ENCODE measurements around the gene KRTAP1-1. TPM values are rescaled to one million over a fixed set of nuclear protein-coding genes. Genes with fewer than 3 reads are reported as not detected.
"Not testable (repeated sequence)": the region's sequence is repeated elsewhere in the genome, so short reads cannot be mapped to it uniquely, and the experiment has no call there.

KRTAP1-1 gene
- polyA plus RNA-seq, 3 donors: not detected

DNA sequence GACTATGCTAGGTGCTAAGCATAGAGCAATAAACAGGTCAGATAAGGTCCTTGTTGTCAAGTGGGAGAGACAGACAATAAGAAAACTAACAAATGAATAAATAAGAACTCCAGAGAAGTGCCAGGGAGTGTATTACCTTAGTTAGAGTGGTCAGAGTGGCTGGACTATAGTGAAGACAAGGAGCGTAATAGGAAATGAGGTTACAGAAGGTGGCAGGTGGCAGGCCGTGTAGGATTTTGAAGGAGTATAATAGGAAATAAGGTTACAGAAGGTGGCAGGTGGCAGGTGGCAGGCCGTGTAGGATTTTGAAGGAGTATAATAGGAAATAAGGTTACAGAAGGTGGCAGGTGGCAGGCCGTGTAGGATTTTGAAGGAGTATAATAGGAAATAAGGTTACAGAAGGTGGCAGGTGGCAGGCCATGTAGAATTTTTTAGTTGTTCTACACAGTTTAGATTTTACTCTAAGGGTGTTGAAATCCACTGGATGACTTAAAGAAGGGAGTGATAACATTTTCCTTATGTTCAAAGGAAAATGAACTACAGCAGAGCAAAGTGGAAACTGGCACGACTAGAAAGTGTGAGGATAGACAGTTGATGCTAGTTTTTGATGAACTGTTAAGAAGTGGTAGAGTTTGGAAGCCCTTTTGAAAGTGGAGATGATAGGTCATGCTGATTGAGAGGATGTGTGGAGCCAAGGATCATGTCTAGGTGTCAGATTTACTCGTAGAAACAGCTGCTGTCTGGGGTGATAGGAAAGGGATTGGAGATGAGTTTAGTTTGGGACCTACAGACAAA is 28.7 kb downstream of the KRTAP1-1 start:
- no peak for DNase-seq

DNA sequence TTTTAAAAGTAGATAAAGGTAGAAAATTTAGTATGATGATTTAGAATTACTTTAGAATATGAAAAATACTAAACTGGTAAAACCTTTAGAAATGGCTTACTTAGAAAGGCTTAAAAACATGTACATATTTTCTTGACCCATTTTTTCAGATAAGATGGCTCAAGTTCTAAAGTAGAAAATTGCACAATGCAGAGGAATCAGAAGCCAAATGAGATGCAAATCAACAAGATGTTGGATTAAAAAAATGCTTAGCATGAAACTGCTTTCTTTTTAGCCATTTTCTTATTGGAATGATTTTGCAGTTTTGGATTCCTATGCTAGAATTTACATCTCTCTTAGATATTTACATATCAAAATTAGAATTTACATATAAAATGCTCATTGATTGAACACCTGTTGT is 30.8 kb downstream of the KRTAP1-1 start:
- DNase-seq: no peak

DNA sequence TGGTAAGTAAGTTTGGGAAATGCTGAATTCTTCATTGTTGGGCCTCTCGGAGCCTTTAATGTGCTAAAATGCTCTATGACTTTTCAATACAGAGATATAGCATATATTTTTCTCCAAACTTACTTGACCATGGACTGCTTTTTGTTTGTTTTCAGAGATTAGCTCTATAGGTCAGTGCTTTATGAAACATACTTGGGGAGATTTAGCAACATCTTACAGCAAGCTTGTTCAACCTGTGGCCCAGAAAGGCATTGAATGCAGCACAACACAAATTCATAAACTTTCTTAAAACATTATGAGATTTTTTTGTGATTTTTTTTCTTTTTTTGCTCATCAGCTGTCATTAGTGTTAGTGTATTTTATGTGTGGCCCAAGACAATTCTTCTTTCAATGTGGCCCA is 31.3 kb downstream of the KRTAP1-1 start:
- no peak for DNase-seq

DNA sequence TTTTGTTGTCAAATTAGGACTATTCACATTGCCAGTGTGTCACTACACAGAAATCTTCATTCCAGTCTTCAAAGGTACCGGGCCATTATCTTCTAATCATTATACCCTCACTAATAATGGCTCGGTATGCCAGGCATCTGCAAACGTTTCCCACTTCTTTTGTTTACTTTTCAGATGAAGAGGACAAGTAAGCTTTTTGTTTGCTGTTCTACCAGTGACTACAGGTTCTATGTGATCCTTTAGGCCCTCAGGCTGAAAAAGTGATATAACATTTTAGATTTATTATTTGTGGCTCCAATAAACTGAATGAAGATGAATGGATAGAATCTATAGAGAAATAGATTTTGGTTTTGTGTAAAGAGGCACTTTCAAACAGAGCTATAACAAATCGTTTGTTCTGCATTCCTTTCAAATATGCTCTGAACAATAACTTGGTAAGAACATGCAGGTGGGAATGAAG is 31.9 kb downstream of the KRTAP1-1 start:
- no peak for DNase-seq

DNA sequence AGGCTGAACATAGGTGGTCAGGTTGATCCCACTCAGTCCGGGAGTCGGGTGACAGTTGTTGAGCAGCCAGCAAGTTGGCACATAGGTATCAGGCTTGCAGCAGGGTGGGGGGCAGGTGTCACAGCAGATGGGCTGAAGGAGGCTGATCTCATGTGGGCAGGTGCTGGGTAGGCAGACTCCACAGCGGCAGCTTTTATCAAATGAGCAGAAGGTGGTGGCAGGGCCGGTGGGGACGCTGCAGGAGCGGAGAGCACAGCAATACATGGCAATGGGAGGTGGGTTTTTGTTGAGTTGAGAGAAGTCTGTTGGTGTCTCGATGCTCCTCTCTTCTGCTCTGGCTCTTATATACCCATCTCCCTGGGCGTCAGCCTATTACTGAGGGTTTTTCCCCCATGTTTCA is 32.4 kb downstream of the KRTAP1-1 start, which contains the start of gene KRTAP3-1:
KRTAP3-1 (minus strand) TSS at position 318 of the 400 bp plus-strand sequence; CDS start at position 264, 54 bp downstream.
- no peak for DNase-seq

DNA sequence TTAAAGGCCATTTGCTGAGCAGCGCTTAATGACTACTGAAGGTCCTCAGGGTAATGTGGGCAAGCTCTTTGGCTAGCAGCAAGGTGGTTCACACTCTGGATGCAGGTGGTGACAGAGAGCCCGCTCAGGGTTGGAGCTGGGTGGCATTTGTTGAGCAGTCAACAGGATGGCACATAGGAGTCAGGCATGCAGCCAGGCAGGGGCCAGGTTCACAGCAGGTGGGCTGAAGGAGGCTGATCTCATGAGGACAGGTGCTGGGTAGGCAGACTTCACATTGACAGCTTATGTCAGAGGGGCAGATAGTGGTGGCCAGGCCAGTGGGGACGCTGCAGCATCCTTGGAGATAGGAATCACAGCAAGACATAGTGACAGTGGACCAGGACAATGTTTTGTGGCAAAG is 36.9 kb downstream of the KRTAP1-1 start:
- no peak for DNase-seq

DNA sequence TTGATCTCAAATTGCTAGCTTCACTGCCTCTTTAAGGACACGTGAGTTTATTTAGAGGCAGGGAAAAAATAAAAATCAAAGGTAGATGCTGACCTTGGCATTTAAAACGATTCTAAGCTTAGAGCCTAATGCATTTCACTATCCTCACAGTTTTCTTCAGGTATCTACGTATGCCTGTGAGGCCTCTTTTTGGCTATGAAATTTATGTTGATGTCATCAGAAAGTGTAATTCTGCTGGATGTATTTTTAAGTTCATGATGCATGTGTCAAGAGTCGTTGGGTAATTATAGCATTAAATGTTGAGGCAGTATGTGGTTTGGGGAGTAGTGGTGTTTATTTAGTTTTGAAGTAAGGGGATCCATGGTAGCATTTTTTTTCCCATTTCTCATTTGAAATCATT is 37.3 kb downstream of the KRTAP1-1 start:
- DNase-seq: no peak

DNA sequence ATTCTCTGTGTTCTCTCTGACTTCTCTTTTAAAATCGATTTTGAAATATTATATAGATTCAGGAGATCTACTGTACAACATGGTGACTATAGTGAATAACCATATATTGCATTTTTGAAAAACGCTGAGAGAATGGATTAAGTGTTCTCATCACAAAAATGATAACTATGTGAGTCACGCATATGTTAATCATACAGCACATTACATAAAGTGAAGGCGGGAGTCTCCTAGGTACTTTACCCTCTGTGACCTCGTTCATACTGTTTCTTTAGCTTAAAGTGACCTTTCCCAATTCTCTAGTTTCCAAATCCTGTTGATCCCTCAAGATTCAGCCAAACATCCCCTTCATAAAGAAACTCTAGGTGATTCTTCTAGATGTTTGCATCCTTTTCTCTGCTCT is 38.4 kb downstream of the KRTAP1-1 start:
- no peak for DNase-seq

DNA sequence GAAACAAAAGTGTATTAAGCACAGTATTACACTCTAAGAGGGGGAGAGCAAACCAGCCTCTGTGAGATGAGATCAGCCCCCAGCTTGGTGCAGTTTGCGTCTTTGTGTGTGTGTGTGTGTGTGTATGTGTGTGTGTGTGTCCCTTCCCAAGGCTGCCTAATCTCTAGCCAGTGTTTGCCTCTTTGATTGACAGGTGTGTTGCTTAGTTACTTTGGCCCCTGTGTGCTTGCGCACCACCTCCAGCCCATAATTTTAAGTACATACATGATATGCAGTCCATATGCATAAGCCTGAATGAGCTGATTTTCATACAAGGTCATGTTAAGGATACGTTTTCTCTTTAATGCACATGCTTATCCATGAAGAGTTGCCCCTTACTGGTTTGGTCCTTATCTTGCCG is 39.5 kb downstream of the KRTAP1-1 start:
- no peak for DNase-seq

DNA sequence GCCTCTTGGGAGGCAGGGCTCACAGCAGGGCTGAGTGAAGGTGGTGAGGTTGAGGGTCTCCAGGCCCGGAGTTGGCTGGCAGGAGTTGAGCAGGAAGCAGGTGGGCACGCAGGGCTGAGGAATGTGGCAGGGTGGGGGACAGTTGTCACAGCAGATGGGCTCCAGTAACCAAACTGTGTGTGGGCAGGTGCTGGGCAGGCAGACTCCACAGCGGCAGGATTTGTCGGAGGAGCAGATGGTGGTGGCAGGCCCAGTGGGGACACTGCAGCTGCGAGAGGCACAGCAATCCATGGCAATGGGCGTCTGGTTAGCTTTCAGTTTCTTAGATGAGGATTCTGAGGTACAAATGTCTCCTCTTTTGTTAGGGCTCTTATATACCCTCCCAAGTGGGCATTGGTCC is 41.7 kb downstream of the KRTAP1-1 start, which contains the start of gene KRTAP3-2:
KRTAP3-2 (minus strand) TSS at position 344 of the 400 bp plus-strand sequence; CDS start at position 291, 53 bp downstream.
- DNase-seq: not testable (repeated sequence)

DNA sequence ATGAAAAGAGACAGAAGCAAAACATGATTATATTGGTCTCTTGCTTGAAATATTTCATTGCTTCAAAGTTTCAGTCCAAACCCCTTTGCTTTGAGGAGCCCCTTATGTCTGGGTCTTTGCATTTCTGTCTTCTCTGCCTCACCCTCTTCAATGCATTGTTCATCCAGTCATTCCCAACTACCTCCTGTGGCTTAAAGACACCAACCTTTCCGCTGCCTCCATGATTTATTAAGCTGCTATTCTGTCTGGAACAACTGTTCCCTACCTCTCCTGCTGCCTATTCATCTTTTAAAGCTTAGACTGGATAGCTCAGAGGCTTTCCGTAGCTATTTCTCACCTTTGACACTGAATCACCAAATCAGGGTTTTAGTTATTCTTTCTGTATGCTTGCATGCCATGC is 43.9 kb downstream of the KRTAP1-1 start:
- DNase-seq: no peak

DNA sequence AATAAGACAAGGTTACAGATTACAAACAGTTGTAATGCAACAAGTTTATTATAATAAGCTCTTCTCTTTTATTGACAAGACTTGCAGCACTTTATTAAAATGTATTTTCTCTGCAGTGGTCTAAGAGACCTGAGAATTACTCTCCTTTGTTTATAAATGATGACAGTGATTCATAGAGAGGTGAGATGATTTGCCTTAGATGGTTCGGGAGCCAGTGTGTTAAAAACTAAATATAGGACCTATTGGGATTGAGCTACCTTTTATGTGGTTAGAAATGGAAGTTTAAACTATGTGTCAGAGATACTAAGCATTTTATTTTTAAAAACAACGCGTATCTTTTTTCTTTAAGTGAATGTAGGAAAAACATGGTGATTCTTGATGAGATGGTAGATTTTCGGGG is 44.4 kb downstream of the KRTAP1-1 start:
- no peak for DNase-seq

DNA sequence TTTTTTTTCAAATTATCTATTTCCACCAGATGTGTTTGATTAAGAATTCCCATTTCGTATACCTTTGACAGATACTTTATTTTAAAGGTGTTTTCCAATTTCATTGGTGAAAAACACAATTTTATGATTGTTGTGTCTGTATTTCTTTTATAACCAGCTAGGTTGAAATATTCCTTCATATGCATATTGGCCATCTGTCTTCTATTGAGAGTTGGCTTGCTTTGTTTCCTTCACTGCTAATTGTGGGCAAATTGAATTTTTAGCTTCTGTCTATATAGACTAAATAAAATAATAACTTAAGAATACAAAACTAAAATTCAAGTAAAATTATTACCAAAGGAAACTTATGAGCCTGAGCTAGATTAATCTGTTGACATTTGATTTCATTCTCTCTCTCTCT is 46.1 kb downstream of the KRTAP1-1 start:
- DNase-seq: no peak

DNA sequence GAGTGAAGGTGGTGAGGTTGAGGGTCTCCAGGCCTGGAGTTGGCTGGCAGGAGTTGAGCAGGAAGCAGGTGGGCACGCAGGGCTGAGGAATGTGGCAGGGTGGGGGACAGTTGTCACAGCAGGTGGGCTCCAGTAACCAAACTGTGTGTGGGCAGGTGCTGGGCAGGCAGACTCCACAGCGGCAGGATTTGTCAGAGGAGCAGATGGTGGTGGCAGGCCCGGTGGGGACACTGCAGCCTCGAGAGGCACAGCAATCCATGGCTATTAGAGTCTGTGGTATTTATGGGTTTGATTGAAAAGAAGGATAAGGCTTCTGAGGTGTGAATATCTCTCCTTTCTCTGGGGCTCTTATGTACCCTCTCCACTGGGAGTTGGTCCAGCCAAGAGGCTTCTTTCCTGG is 47.4 kb downstream of the KRTAP1-1 start, which contains the start of gene KRTAP3-3:
KRTAP3-3 (minus strand) TSS at position 326 of the 400 bp plus-strand sequence; CDS start at position 259, 67 bp downstream.
- no peak for DNase-seq

DNA sequence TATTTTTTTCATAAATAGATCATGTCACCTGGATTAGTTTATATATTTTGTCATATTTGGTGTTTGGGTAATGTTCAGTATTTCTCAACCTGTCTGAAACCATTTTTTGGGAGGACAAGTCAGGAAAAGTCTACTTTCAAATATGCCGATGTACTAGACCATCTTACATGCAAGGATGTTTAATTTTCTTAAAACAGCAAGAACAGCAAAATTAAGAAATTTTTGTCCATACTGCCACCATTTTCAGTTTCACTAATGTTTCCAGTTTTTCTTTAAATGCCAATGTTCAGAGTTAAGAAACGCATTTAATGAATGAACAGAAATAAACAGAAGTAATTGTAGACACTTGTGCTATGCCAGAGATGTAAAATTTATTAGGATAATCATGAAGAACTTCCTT is 48.2 kb downstream of the KRTAP1-1 start:
- DNase-seq: no peak

DNA sequence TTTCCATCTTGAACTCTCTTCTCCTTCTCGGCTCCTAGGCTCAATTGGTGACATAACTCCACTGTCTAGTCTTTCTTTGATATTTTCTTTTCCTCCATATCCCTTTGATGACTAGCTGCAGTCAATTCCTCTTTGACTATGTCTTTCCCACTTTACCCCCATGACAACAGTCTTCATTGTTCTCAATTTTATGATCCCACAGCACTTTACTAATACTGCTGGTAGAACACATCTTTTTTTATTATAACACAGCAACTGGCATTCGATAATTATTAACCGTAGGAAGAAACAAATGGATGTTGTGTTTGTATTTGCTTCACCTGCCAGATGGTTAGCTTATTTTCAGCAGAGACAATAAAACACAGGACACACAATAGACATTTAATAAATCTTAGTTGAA is 48.6 kb downstream of the KRTAP1-1 start:
- no peak for DNase-seq

Other genes with a start within 250 kb of the KRTAP1-1 start
- not detected for gene KRT28, start 241.5 kb downstream of the KRTAP1-1 start, polyA plus RNA-seq (ENCODE audit: insufficient read length in 3 of 3)
- 10 to 100 TPM; 41.9 to 48.9 (median 45.9) TPM for gene KRT10, start 218.8 kb downstream of the KRTAP1-1 start, polyA plus RNA-seq (ENCODE audit: insufficient read length in 3 of 3)
- gene KRT12, start 174.2 kb downstream of the KRTAP1-1 start, polyA plus RNA-seq (ENCODE audit: insufficient read length in 3 of 3): under 1 TPM in 2 of 3 donors, not detected in 1; 0.19 to 0.36 TPM
- gene KRT20, start 156.2 kb downstream of the KRTAP1-1 start, polyA plus RNA-seq (ENCODE audit: insufficient read length in 3 of 3): under 1 TPM; 0.17 to 0.80 (median 0.36) TPM
- gene KRT23, start 103.8 kb downstream of the KRTAP1-1 start, polyA plus RNA-seq (ENCODE audit: insufficient read length in 3 of 3): under 1 TPM; 0.71 to 1.00 (median 0.91) TPM
- gene KRT39, start 74.5 kb downstream of the KRTAP1-1 start, polyA plus RNA-seq (ENCODE audit: insufficient read length in 3 of 3): not detected
- under 1 TPM in 1 of 3 donors, not detected in 2; 0.12 TPM for gene KRT40, start 57.1 kb downstream of the KRTAP1-1 start, polyA plus RNA-seq (ENCODE audit: insufficient read length in 3 of 3)
- gene KRTAP3-3, start 47.3 kb downstream of the KRTAP1-1 start, polyA plus RNA-seq (ENCODE audit: insufficient read length in 3 of 3): not detected
- not detected for gene KRTAP3-2, start 41.5 kb downstream of the KRTAP1-1 start, polyA plus RNA-seq (ENCODE audit: insufficient read length in 3 of 3)
- not detected for gene KRTAP3-1, start 32.3 kb downstream of the KRTAP1-1 start, polyA plus RNA-seq (ENCODE audit: insufficient read length in 3 of 3)
- not detected for gene KRTAP1-5, start 14.2 kb downstream of the KRTAP1-1 start, polyA plus RNA-seq (ENCODE audit: insufficient read length in 3 of 3)
- gene KRTAP1-4, start 11.3 kb downstream of the KRTAP1-1 start, polyA plus RNA-seq (ENCODE audit: insufficient read length in 3 of 3): not detected
- not detected for gene KRTAP1-3, start 6.6 kb downstream of the KRTAP1-1 start, polyA plus RNA-seq (ENCODE audit: insufficient read length in 3 of 3)
- not detected for gene KRTAP2-1, start 5.9 kb upstream of the KRTAP1-1 start, polyA plus RNA-seq (ENCODE audit: insufficient read length in 3 of 3)
- gene KRTAP2-2, start 13.8 kb upstream of the KRTAP1-1 start, polyA plus RNA-seq (ENCODE audit: insufficient read length in 3 of 3): not detected
- not detected for gene KRTAP2-3, start 18.7 kb upstream of the KRTAP1-1 start, polyA plus RNA-seq (ENCODE audit: insufficient read length in 3 of 3)
- gene KRTAP2-4, start 24.4 kb upstream of the KRTAP1-1 start, polyA plus RNA-seq (ENCODE audit: insufficient read length in 3 of 3): not detected
- not detected for gene KRTAP4-7, start 42.7 kb upstream of the KRTAP1-1 start, polyA plus RNA-seq (ENCODE audit: insufficient read length in 3 of 3)
- gene KRTAP4-8, start 56.7 kb upstream of the KRTAP1-1 start, polyA plus RNA-seq (ENCODE audit: insufficient read length in 3 of 3): not detected
- gene KRTAP4-16, start 60.8 kb upstream of the KRTAP1-1 start, polyA plus RNA-seq (ENCODE audit: insufficient read length in 3 of 3): not detected
- not detected for gene KRTAP4-9, start 63.9 kb upstream of the KRTAP1-1 start, polyA plus RNA-seq (ENCODE audit: insufficient read length in 3 of 3)
- gene KRTAP4-11, start 76.9 kb upstream of the KRTAP1-1 start, polyA plus RNA-seq (ENCODE audit: insufficient read length in 3 of 3): not detected
- gene KRTAP4-12, start 82.7 kb upstream of the KRTAP1-1 start, polyA plus RNA-seq (ENCODE audit: insufficient read length in 3 of 3): not detected
- not detected for gene KRTAP4-6, start 99.1 kb upstream of the KRTAP1-1 start, polyA plus RNA-seq (ENCODE audit: insufficient read length in 3 of 3)
- not detected for gene KRTAP4-5, start 108.4 kb upstream of the KRTAP1-1 start, polyA plus RNA-seq (ENCODE audit: insufficient read length in 3 of 3)
- gene KRTAP4-4, start 119.3 kb upstream of the KRTAP1-1 start, polyA plus RNA-seq (ENCODE audit: insufficient read length in 3 of 3): not detected
- gene KRTAP4-3, start 126.8 kb upstream of the KRTAP1-1 start, polyA plus RNA-seq (ENCODE audit: insufficient read length in 3 of 3): not detected
- gene KRTAP4-2, start 136.8 kb upstream of the KRTAP1-1 start, polyA plus RNA-seq (ENCODE audit: insufficient read length in 3 of 3): not detected
- not detected for gene KRTAP4-1, start 143.5 kb upstream of the KRTAP1-1 start, polyA plus RNA-seq (ENCODE audit: insufficient read length in 3 of 3)
- not detected for gene KRTAP9-1, start 148.4 kb upstream of the KRTAP1-1 start, polyA plus RNA-seq (ENCODE audit: insufficient read length in 3 of 3)
- not detected for gene KRTAP9-2, start 185.2 kb upstream of the KRTAP1-1 start, polyA plus RNA-seq (ENCODE audit: insufficient read length in 3 of 3)
- not detected for gene KRTAP9-3, start 191.0 kb upstream of the KRTAP1-1 start, polyA plus RNA-seq (ENCODE audit: insufficient read length in 3 of 3)
- not detected for gene KRTAP9-8, start 196.5 kb upstream of the KRTAP1-1 start, polyA plus RNA-seq (ENCODE audit: insufficient read length in 3 of 3)
- not detected for gene KRTAP9-4, start 208.2 kb upstream of the KRTAP1-1 start, polyA plus RNA-seq (ENCODE audit: insufficient read length in 3 of 3)
- gene KRTAP9-9, start 213.9 kb upstream of the KRTAP1-1 start, polyA plus RNA-seq (ENCODE audit: insufficient read length in 3 of 3): not detected
- under 1 TPM in 2 of 3 donors, not detected in 1; 0.09 to 0.22 TPM for gene KRTAP9-6, start 223.9 kb upstream of the KRTAP1-1 start, polyA plus RNA-seq (ENCODE audit: insufficient read length in 3 of 3)
- not detected for gene KRTAP9-7, start 234.2 kb upstream of the KRTAP1-1 start, polyA plus RNA-seq (ENCODE audit: insufficient read length in 3 of 3)

All from renal pelvis (tissue), 4 donors.